Measurements from ENCODE around the gene TTLL1.

DNA sequence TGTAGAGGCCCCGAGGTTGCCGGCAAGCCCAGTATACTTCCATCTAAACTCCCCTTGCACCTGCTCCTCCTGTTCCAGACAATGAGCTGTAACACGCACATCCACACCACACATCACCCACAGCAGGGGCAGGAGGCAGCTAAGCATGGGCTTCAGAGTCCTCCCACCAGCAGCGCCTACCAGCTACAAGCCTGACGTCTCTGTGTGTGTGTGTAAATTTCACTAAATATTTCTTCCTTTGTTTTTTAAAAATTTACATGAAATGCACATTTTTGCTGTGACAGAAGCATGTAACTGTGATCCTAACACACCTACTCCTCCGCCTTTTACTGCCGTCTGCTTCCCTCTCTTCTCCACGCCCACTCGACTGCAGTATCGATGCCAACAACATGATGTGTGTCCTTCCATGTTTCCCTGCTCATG lies 44.9 kb downstream of the TTLL1 start:
- no peak for TF ChIP-seq POLR2AphosphoS5 (IDR thresholded peaks at IDR 0.05)
- TF ChIP-seq, protein P1, sequence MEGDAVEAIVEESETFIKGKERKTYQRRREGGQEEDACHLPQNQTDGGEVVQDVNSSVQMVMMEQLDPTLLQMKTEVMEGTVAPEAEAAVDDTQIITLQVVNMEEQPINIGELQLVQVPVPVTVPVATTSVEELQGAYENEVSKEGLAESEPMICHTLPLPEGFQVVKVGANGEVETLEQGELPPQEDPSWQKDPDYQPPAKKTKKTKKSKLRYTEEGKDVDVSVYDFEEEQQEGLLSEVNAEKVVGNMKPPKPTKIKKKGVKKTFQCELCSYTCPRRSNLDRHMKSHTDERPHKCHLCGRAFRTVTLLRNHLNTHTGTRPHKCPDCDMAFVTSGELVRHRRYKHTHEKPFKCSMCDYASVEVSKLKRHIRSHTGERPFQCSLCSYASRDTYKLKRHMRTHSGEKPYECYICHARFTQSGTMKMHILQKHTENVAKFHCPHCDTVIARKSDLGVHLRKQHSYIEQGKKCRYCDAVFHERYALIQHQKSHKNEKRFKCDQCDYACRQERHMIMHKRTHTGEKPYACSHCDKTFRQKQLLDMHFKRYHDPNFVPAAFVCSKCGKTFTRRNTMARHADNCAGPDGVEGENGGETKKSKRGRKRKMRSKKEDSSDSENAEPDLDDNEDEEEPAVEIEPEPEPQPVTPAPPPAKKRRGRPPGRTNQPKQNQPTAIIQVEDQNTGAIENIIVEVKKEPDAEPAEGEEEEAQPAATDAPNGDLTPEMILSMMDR (IDR thresholded peaks at IDR 0.05), result no peak
- TF ChIP-seq POLR2A (IDR thresholded peaks at IDR 0.05), result no peak
